ENCODE results near the gene OR6S1. TPM values are rescaled to one million over a fixed set of nuclear protein-coding genes. Genes with fewer than 3 reads are reported as not detected.

OR6S1 gene
- total RNA-seq, 4 donors from 2014 or later: not detected

DNA sequence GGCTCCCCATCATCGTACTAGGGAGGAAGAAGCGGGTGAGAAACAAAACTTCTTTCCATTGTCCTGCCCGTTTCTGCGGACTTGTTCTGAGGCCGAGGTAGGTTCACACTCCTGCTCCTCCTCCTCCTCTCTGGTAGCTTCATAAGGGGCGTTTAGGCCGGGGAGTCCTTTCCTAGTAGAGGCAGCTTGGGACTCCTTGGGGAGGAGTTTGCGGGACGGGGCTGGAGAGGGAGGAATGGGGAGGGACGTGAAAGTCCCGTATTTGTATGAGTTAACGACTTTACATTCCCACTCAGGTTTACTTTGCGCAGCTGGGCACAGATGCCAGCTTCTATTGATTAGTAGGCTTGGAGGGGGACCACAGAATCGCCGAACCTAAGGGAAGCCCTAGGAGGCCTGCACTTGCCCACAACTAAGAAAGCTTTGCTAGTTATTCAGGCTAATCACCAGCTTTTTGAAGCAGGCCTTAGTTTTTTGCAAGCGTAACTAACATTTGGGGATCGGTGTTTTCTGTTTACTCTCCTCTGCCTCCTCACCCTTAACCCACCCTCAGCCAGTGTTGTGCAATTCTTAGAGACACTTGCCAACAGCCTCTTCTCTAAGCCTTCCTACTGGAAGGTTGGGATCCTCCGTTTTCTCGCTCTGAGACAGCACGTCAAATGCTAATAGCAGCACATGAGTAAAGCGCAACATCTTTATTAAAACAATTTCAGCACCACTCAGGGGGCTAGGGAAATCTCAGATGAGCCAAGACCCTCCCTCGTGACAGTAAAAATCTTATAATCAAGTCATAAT lies 43.4 kb upstream of the OR6S1 start:
- TF ChIP-seq, protein P1, sequence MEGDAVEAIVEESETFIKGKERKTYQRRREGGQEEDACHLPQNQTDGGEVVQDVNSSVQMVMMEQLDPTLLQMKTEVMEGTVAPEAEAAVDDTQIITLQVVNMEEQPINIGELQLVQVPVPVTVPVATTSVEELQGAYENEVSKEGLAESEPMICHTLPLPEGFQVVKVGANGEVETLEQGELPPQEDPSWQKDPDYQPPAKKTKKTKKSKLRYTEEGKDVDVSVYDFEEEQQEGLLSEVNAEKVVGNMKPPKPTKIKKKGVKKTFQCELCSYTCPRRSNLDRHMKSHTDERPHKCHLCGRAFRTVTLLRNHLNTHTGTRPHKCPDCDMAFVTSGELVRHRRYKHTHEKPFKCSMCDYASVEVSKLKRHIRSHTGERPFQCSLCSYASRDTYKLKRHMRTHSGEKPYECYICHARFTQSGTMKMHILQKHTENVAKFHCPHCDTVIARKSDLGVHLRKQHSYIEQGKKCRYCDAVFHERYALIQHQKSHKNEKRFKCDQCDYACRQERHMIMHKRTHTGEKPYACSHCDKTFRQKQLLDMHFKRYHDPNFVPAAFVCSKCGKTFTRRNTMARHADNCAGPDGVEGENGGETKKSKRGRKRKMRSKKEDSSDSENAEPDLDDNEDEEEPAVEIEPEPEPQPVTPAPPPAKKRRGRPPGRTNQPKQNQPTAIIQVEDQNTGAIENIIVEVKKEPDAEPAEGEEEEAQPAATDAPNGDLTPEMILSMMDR (IDR thresholded peaks at IDR 0.05): no peak
- ATAC-seq (ENCODE audit: low FRiP score) (peak; percentile 19), DNase-seq (ENCODE audit: low spot score) (no peak)

DNA sequence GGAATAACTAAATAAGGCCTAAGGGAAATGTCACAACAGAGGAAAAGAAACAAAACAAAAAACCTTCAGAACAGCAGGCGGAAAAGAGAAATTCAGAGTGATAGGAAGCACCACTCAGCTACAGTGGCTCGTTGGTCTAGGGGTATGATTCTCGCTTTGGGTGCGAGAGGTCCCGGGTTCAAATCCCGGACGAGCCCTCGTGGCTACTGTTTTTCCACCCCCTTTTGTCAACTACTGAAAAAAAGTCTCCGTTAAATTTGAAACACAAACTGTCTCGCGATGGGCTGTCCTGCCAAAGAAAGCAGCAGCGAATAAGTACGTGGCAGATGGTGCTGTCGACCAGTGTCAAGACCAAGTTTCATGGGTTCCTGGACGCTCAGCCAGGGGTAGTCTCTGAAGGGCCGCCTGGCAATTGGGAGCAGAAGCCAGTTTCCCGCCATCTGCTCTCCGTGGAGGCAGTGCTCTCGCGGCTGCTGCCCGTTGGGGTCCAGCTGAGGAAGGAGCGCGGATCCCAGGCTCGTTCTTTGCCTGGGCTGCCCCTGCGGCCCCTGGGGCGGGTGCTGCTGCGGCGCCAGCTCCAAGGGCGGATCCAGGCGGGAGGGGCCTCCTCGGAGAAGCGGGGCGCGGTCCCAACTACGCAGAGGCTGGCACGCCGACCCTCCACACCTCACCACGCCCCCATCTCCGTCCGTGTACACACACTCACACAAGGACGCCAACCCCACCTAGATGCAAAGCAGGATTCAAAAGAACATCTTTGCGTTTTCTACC lies 42.6 kb upstream of the OR6S1 start, which contains the start of gene RNASE4:
TSS of gene RNASE4 (plus strand) at position 670 of the 771 bp plus-strand sequence. CDS start 14,812 bp downstream, outside the sequence.
- TF ChIP-seq, protein P1 (IDR thresholded peaks at IDR 0.05): no peak
- DNase-seq (ENCODE audit: low spot score): peak; percentile 58
- peak; percentile 50 for ATAC-seq (ENCODE audit: low FRiP score)

DNA sequence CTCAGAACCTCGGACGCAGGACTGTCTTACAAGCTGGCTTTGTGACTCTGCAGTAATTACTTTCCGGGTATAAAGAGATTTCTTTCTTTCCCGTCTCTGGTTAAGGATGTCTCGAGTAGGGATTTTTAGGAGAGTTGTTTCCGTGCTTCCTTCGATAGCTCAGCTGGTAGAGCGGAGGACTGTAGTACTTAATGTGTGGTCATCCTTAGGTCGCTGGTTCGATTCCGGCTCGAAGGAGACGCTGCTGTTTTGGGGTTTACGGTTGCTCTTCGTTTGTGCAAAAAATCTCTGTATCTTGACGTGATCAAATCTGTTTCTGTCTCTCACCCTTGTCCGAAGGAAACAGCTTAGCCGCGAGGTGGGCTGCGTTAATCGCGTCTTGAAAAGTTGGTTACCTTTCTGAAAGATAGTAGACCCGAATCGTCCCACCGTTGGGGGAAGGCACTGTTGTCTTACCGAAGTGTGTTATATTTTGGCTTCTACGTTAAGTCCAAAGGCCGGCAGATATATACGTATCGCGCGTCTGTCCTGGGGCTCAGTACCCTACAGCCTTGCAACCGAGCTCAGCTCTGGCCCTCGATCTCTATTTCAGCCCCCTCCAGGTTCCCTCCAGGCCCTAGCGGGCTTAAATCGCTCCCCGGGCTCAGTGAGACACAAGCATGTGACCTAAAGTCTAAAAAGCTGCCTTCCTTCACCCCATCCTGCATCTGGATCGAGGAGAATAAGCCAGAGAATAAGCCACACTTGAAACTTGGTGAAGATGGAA lies 41.8 kb upstream of the OR6S1 start:
- ATAC-seq (ENCODE audit: low FRiP score): peak; percentile 33
- TF ChIP-seq, protein P1 (IDR thresholded peaks at IDR 0.05): no peak
- peak; percentile 42 for DNase-seq (ENCODE audit: low spot score)

DNA sequence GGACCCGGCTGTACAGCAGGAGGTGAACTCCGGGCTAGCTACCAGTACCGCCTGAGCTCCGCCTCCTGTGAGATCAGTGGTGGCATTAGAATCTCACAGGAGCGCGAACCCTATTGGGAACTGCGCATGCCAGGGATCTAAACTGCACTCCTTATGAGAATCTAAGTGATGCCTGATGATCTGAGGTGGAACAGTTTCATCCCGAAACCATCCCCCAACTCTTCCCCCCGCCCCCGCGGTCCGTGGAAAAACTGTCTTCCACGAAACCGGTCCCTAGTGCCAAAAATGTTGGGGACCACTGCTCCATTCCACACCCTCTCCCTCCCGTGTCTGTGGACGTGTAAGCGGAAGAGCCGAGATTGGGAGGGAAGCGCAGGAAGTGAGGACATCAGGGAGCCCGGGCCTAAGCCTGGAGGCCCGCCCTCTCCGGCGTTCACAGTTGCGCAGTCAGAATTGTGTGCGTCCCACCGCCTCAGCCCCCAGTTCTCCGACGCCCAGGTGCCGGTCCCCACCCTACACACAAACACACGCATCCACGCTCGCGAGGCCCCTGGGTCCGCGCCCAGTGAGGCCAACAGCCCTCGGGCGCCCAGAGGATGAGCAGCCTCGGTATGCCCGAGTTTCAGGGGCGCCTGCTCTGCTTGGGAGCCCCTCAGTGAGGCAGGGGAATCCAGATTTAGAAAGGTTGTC lies 41.1 kb upstream of the OR6S1 start:
- ATAC-seq (ENCODE audit: low FRiP score): peak; percentile 84
- TF ChIP-seq, protein P1 (IDR thresholded peaks at IDR 0.05): no peak

DNA sequence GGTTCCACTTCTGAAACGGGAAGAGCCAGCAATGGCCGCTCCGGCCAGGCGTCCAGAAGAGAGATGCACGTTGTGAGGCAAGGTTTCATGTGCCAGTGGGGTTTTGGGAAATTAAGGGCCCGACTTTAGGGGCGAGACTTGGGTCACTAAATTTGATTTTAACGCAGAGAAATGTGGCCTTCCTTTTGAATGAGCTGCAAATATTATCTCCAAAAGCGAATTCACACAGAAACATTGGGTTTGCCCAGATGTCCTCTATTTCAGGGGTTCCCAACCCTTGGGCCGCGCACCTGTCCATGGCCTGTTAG lies 40.6 kb upstream of the OR6S1 start:
- TF ChIP-seq, protein P1 (IDR thresholded peaks at IDR 0.05): no peak
- DNase-seq (ENCODE audit: low spot score) (no peak), ATAC-seq (ENCODE audit: low FRiP score) (no peak)

More for the DNA sequence above, 41.1 kb upstream of the OR6S1 start:
- peak; percentile 43 for DNase-seq (ENCODE audit: low spot score)

DNA sequence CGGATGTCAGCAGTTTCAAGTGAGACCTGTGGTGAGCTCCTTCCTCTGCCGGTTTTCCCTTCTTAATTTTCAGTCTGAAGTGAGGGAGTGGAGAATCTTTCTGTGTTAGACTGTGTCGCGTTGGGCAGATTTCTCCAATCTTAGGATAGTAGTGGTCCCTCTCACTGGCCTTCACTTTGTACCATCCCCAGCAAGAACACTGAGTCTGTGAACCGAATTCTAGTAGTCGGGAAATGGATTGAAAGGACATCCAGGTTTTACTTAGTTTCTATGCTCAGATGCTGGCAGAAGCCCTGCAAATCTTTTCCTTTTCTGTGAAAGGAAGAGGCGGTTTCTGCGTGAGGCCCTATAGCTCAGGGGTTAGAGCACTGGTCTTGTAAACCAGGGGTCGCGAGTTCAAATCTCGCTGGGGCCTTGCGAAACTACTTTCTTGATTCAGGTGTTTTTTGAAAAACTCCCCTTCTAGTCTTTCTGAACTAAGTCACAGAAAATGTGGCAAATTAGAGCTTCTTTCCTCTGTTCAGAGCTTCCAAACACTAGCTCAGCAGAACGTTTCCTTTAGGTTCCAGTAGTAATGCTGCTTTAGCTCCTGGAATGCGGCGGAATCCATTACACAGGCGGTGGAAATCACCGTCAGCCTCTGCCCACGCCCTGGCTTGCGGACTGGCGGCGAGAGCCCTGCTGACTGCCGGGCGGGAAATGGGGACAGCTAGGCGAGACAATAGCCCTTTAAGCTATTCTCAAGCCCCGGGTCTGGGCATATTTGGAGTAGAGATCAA lies 40.0 kb upstream of the OR6S1 start:
- ATAC-seq (ENCODE audit: low FRiP score) (peak; percentile 49), DNase-seq (ENCODE audit: low spot score) (peak; percentile 65)
- TF ChIP-seq, protein P1 (IDR thresholded peaks at IDR 0.05): no peak

All from omental fat pad (tissue), 4 donors.